ENCODE data around the gene MT3. TPM values are rescaled to one million over a fixed set of nuclear protein-coding genes. Genes with fewer than 3 reads are reported as not detected.

Gene MT3
- total and polyA plus RNA-seq, 2 experiments from 2014 or later, result not detected

DNA sequence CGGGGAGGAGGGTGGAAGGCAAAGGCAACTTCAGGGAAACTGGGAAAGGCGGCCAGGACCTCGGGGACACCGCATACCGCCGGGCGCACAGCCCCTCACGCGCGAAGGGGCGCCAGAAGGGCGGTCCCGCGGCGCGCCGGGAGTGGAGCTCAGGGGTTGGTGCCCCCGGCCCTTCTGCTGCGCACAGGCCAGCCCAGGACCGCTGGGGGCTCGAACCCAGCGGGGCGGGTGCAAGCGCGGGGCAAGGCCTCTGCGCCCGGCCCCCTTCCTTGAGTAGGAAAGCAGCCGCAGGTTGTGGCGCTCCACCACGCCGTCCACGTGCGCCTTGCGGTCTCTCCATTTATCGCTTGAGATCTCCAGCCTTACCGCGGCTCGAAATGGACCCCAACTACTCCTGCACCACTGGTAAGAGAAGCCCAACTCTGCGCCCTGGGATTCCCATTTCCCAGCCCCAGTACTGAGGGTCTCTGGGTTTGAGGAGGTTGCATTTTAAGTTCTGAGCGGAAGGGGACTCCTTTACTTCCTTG lies 46.2 kb downstream of the MT3 start (continued):
- TF ChIP-seq STAT1 (IDR thresholded peaks at IDR 0.05; ENCODE audit: unreplicated experiment) (no peak), CREB1 (CRISPR knock-in tag; IDR thresholded peaks at IDR 0.05; ENCODE audit: low read depth) (no peak)

DNA sequence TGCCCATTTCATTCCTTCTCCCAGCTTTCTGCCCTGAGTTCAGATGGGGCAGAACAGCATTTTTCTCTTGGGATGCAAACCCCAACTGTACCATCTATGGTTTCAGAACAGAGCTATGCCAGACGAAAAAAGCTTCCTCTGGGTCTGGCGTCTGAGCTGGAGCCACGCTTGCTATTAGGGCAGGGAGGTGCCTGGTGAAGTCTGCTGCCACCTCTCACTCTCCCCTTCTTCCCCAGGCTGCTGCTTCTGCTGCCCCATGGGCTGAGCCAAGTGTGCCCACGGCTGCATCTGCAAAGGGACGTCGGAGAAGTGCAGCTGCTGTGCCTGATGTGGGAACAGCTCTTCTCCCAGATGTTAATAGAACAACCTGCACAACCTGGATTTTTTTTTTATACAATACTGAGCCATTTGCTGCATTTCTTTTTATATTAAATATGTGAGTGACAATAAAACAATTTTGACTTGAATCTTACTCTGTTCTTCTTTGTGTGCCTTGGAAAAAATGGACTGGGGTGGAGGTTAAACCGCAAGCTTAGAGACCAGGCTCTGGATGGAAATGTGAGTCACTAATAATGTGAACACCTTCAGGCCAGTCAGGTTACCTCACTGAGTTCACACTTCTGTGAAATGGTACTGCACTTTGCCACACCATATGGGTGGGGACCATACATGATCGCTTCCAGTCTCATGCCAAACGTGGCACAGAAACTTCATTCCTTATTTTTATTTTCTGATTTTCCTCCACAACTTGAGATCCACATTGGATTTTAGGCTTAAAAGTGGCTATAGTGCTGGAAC lies 47.5 kb downstream of the MT3 start:
- H3K4me3 Mint-ChIP-seq, result peak overlapping the region; percentile 66; the same call in 1 of the 3 replicates
- no peak overlapping the region for H3K27ac Mint-ChIP-seq
- Histone ChIP-seq H3K4me2 (no peak overlapping the region), H3F3A (replicated peaks; ENCODE audit: low read depth) (peaks cover 8% of the 10 kb centered on the region; the same call in 1 of the 2 replicates), H3K36me3 (ENCODE audit: insufficient read depth) (no peaks in the 10 kb centered on the region; the same call in 1 of the 2 replicates), H3K4me1 (ENCODE audit: insufficient read depth) (peaks cover 21% of the 10 kb centered on the region; the same call in 1 of the 2 replicates), H4K20me1 (replicated peaks; ENCODE audit: insufficient read depth) (peaks cover 11% of the 10 kb centered on the region), H3K9me2 (ENCODE audit: insufficient read depth) (no peaks in the 10 kb centered on the region), H3K27ac (ENCODE audit: low read depth) (no peak overlapping the region), H2AFZ (no peak overlapping the region), H3K27me3 (ENCODE audit: insufficient read depth) (peaks cover 100% of the 10 kb centered on the region), H3K79me2 (replicated peaks; ENCODE audit: insufficient read depth) (no peaks in the 10 kb centered on the region), H3K4me3 (no peak overlapping the region)
- DNase-seq (ENCODE audit: low spot score), result no peak
- H3K4me1 Mint-ChIP-seq, result peaks cover 35% of the 10 kb centered on the region
- H3K9me3 Mint-ChIP-seq, result no peaks in the 10 kb centered on the region; the same call in 2 of the 3 replicates
- no peak for ATAC-seq
- H3K36me3 Mint-ChIP-seq (ENCODE audit: low read depth), result no peaks in the 10 kb centered on the region; the same call in 2 of the 3 replicates
- H3K27me3 Mint-ChIP-seq (ENCODE audit: insufficient read depth, low read depth, poor library complexity), result peaks cover 99% of the 10 kb centered on the region
- peak; percentile 76 for TF ChIP-seq EZH2 (IDR thresholded peaks at IDR 0.05; ENCODE audit: low read depth, unreplicated experiment)
- no peak for TF ChIP-seq POLR2AphosphoS5 (IDR thresholded peaks at IDR 0.05; ENCODE audit: low read depth)

DNA sequence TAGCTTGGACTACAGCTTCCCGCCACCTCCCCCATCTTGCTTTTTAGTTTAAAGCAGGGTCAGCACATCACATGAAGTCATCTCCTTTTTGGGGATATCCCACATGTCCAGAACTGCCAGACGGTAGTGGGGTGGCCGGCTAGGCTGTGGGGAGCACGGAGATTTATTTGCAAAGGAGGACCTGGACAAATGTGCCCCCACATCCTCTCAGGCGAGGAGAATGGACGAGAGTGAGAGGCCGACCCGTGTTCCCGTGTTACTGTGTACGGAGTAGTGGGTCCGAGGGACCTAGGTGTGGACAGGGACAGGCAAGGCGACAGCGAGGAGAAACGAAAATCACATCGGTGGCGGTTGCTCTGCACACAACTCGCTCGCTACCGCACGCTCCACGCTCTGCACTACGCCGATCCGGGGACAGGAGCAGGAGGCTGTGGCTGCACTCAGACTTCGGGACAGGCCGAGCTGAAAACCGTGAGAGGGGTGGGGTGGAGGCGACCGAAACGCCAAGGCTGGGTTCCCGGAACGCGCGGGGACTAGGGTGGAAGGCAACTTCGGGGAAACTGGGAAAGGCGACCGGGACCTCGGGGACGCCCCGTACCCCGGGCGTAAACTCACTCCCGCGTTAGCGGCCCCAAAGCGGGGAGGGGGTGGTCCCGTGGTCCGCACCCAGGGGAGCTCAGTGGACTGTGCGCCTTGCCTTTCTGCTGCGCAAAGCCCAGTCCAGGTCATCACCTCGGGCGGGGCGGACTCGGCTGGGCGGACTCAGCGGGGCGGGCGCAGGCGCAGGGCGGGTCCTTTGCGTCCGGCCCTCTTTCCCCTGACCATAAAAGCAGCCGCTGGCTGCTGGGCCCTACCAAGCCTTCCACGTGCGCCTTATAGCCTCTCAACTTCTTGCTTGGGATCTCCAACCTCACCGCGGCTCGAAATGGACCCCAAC lies 48.8 kb downstream of the MT3 start, which contains the start of gene MT1A:
Gene MT1A, plus strand, starts transcription at position 853 of the 937 bp plus-strand sequence. Its CDS starts 73 bp downstream, at position 926.
- H4K20me1 ChIP-seq (replicated peaks; ENCODE audit: insufficient read depth), result peaks cover 8% of the 10 kb centered on the region
- Mint-ChIP-seq H3K27ac (no peak within 1 kb of the TSS), H3K36me3 (ENCODE audit: low read depth) (no peaks in the 10 kb centered on the region; the same call in 2 of the 3 replicates), H3K27me3 (ENCODE audit: insufficient read depth, low read depth, poor library complexity) (peaks cover 99% of the 10 kb centered on the region), H3K9me3 (no peaks in the 10 kb centered on the region; the same call in 2 of the 3 replicates), H3K4me1 (peaks cover 38% of the 10 kb centered on the region), H3K4me3 (peak within 1 kb of the TSS; percentile 66)
- H3K9me2 ChIP-seq (ENCODE audit: insufficient read depth), result no peaks in the 10 kb centered on the region
- H3K27ac ChIP-seq (ENCODE audit: low read depth), result no peak within 1 kb of the TSS
- ATAC-seq, result peak; percentile 50
- H3K4me1 ChIP-seq (ENCODE audit: insufficient read depth), result peaks cover 13% of the 10 kb centered on the region; the same call in 1 of the 2 replicates
- peak within 1 kb of the TSS; percentile 77 for H3K4me2 ChIP-seq
- peaks cover 100% of the 10 kb centered on the region for H3K27me3 ChIP-seq (ENCODE audit: insufficient read depth)
- no peaks in the 10 kb centered on the region for H3K79me2 ChIP-seq (replicated peaks; ENCODE audit: insufficient read depth)
- 0 out of 2 replicates have a peak within 1 kb of the TSS, but pooled peaks have one; percentile 63 for H2AFZ ChIP-seq
- no peaks in the 10 kb centered on the region; the same call in 1 of the 2 replicates for H3K36me3 ChIP-seq (ENCODE audit: insufficient read depth)
- H3K4me3 ChIP-seq, result peak within 1 kb of the TSS; percentile 57
- peaks cover 11% of the 10 kb centered on the region; the same call in 1 of the 2 replicates for H3F3A ChIP-seq (replicated peaks; ENCODE audit: low read depth)
- DNase-seq (ENCODE audit: low spot score), result peak; percentile 79
- TF ChIP-seq NANOG (IDR thresholded peaks at IDR 0.05; ENCODE audit: borderline replicate concordance) (no peak), EZH2 (IDR thresholded peaks at IDR 0.05; ENCODE audit: low read depth, unreplicated experiment) (peak; percentile 84), JUNB (IDR thresholded peaks at IDR 0.05; ENCODE audit: unreplicated experiment) (no peak), ZNF114 (CRISPR knock-in tag; IDR thresholded peaks at IDR 0.05) (no peak), EZH2phosphoT487 (IDR thresholded peaks at IDR 0.05; ENCODE audit: unreplicated experiment) (peak; percentile 81), STAT1 (IDR thresholded peaks at IDR 0.05; ENCODE audit: unreplicated experiment) (no peak)
- TF ChIP-seq, protein P1, sequence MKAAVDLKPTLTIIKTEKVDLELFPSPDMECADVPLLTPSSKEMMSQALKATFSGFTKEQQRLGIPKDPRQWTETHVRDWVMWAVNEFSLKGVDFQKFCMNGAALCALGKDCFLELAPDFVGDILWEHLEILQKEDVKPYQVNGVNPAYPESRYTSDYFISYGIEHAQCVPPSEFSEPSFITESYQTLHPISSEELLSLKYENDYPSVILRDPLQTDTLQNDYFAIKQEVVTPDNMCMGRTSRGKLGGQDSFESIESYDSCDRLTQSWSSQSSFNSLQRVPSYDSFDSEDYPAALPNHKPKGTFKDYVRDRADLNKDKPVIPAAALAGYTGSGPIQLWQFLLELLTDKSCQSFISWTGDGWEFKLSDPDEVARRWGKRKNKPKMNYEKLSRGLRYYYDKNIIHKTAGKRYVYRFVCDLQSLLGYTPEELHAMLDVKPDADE (IDR thresholded peaks at IDR 0.05), result no peak

Data from GM23338 (cell line).